PFSK-1 (cell line): ENCODE measurements around the gene TEX52.
A peak's percentile ranks its signal among the peaks of the same experiment; 100 is the strongest.

Source experiments
- FOXP2 ChIP-seq: optimal IDR thresholded peaks from 2 replicates; pipeline ENCODE3; 2011; ENCODE audit warnings: borderline replicate concordance, control low read depth, inconsistent platforms; ENCODE audit not compliant: insufficient read depth; ENCODE audit errors: extremely low read length, extremely low read depth
- POLR2AphosphoS5 ChIP-seq: IDR thresholded peaks from 2 replicates; pipeline ENCODE4 v1.6.1; 2012; ENCODE audit warnings: low read depth, mild to moderate bottlenecking, control low read depth, low read length, moderate library complexity
- SIN3A ChIP-seq: IDR thresholded peaks from 2 replicates; pipeline ENCODE4 v1.6.1; 2012; ENCODE audit warnings: mild to moderate bottlenecking, low read length, moderate library complexity, borderline replicate concordance; ENCODE audit not compliant: insufficient read depth
- TAF1 ChIP-seq: IDR thresholded peaks from 2 replicates; pipeline ENCODE4 v1.6.1; 2012; ENCODE audit warnings: low read length, control low read depth, borderline replicate concordance; ENCODE audit not compliant: insufficient read depth
- TF ChIP-seq, protein P1 (sequence below), 2 experiments: IDR thresholded peaks; 2 replicates each; pipeline versions ENCODE4 v1.6.1 to v1.8.0; 2011 to 2012; ENCODE audit warnings: low read depth in 2 of 2, low read length in 2 of 2, control low read depth in 1 of 2, inconsistent platforms in 1 of 2, mild to moderate bottlenecking in 1 of 2, moderate library complexity in 1 of 2; ENCODE audit not compliant: insufficient read depth in 1 of 2

TEX52 gene

DNA sequence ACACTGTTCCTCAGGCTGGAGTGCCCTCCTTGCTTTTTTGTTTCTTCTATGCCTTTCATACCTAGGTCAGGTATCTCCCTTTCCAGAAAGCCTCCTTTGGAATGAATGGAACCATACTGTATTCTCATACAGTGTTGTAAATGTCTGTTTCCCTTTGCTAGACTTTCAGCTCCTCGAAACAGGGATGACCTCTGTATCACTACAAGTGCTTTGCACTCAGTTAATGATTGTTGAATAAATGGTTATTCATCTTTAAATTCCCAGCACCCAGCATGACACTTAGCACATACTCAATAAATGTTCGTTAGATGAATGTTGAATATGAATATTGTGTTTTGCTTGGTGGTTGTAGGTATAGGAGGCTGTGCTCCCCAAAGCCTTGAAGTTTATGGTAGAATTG lies 28.0 kb upstream of the TEX52 start:
- TF ChIP-seq POLR2AphosphoS5 = no peak
- TF ChIP-seq, protein P1, sequence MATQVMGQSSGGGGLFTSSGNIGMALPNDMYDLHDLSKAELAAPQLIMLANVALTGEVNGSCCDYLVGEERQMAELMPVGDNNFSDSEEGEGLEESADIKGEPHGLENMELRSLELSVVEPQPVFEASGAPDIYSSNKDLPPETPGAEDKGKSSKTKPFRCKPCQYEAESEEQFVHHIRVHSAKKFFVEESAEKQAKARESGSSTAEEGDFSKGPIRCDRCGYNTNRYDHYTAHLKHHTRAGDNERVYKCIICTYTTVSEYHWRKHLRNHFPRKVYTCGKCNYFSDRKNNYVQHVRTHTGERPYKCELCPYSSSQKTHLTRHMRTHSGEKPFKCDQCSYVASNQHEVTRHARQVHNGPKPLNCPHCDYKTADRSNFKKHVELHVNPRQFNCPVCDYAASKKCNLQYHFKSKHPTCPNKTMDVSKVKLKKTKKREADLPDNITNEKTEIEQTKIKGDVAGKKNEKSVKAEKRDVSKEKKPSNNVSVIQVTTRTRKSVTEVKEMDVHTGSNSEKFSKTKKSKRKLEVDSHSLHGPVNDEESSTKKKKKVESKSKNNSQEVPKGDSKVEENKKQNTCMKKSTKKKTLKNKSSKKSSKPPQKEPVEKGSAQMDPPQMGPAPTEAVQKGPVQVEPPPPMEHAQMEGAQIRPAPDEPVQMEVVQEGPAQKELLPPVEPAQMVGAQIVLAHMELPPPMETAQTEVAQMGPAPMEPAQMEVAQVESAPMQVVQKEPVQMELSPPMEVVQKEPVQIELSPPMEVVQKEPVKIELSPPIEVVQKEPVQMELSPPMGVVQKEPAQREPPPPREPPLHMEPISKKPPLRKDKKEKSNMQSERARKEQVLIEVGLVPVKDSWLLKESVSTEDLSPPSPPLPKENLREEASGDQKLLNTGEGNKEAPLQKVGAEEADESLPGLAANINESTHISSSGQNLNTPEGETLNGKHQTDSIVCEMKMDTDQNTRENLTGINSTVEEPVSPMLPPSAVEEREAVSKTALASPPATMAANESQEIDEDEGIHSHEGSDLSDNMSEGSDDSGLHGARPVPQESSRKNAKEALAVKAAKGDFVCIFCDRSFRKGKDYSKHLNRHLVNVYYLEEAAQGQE (IDR thresholded peaks at IDR 0.05; ENCODE audit: insufficient read depth in 1 of 2, low read depth in 2 of 2, low read length in 2 of 2) = no peak
- TF ChIP-seq FOXP2 = no peak
- TF ChIP-seq SIN3A = no peak
- no peak for TF ChIP-seq TAF1

DNA sequence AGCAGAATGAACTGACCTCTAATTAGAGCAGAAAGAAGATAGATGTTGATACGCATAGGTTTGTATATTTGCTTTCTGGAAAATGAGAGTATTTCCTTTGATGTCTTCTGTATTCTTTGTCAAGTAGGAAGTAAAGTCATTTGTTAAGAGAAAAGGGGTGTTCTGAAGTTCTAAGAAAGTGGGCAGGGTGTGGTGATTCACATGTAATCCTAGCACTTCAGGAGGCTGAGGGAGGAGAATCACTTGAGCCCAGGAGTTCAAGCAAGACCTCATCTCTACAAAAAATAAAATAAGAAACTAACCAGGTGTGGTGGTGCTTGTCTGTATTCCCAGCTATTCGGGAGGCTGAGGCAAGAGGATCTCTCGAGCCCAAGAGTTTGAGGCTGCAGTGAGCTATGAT lies 23.0 kb upstream of the TEX52 start:
- no peak for TF ChIP-seq TAF1
- no peak for TF ChIP-seq SIN3A
- no peak for TF ChIP-seq POLR2AphosphoS5
- no peak for TF ChIP-seq FOXP2
- TF ChIP-seq, protein P1 (IDR thresholded peaks at IDR 0.05; ENCODE audit: insufficient read depth in 1 of 2, low read depth in 2 of 2, low read length in 2 of 2) = no peak

DNA sequence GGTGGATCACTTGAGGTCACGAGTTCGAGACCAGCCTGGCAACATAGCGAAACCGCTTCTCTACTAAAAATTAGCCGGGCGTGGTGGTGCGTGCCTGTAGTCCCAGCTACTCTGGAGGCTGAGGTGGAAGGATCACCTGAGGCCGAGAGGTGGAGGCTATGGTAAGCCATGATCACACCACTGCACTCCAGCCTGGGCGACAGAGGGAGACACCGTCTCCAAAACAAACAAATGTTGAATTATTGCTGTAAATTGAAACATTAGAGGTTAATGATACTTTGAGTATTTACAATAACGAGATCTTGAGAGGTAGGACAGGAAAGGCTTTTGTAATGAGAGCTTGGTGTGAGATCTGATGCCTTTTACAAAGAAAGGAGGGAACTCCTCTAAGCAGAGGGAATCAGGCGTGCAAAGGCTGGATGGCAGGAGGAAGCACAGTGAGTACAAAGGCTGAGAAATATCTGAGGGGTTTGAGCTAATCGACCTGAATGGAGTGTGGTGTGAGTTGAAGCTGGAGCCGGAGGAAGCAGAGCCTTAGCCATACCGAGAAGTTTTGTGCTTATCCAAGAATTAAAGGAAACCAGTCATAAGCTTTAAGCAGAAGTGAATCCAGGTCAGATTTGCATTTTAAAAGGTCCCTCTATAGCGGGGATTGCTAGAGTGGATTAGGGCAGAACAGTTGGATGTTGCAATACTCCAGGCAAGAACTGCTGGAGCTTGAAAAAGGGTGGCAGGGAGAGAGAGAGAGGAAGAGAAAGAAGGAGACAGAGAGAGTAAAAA lies 21.3 kb upstream of the TEX52 start:
- no peak for TF ChIP-seq TAF1

DNA sequence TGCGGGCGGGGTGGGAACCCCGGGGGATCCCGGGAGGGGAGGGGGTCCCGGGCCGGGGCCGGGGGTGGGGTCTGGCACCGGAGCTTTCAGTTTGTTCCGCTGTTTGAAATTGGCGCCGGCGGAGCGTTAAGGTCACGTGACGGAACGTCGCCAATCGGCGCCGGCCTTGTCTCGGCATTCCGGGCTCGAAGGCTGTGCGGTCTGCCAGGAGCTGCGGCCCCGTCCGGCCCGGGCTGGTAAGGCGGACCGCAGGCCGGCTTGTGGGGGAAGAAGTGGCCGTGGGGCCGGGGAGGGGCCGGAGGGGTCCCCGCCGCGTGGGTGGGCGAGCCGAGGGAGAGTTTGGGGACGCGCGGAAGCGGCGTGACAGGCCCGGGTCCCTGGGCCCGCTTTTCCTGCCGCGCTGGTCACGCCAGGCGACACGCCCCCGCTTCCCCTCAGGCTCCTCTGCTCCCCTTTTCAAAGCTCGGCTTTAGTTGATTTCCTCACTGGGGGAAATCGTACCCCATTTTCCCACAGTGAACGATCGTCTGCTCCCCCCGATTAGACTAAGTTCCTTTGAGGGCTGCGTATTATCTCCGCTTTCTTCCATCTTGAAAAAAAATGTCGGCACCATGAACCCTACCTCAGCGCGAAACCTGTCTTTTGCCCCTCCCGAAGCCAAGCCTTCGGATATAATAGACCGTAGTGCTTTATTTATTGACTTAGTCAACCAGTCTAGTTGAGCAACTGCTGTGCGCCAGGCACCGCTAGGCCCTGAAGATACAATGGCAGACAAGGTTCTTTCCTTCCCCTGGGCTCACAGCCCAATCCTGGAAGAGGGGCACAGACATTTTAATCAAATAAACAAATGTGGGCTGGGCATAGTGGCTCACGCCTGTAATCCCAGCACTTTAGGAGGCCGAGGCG lies 20.5 kb upstream of the TEX52 start, which contains the start of the genes FOXM1 and RHNO1:
Gene FOXM1 (minus strand): TSS at position 128 of the 906 bp plus-strand sequence. CDS start 2,696 bp downstream, outside the sequence.
Gene RHNO1 (plus strand): TSS at position 177 of the 906 bp plus-strand sequence. CDS start 8,144 bp downstream, outside the sequence.
- TF ChIP-seq TAF1 (peak; percentile 65; the same call in 1 of the 2 replicates), POLR2AphosphoS5 (peak; percentile 61), SIN3A (peak; percentile 91; the same call in 1 of the 2 replicates), FOXP2 (no peak)
- TF ChIP-seq, protein P1 (IDR thresholded peaks at IDR 0.05; ENCODE audit: insufficient read depth in 1 of 2, low read depth in 2 of 2, low read length in 2 of 2) = no peak

DNA sequence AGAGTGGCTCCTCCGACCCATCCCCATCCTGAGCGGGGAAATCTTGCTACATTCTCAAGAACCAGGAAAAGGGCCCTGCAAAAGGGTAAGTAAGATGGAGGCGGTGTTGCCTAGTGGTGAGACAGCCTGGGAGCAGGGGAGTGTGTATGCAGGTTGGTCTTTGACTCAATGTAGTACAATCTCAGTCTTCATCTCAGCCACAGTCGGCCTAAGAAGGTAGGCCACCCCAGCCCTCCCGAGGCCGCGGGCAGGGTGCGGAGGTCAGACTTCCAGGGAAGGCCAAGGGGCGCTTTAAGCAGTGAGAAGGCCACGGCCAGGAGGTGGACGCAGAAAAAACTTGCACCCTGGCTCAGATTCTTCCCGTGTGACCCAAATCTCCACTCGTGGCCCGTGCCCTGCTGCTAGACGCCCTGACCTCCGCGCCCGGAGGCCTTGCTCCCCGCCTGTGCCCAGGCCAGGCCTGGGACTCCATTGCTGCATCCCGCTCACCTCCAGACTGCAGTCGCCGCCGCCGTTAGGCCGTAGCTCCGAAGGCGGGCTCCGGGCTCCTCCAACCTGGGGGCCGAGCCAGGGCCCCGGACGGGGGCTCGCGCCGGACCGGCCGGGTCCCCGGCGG lies 19.7 kb upstream of the TEX52 start:
- no peak for TF ChIP-seq SIN3A
- TF ChIP-seq, protein P1 (IDR thresholded peaks at IDR 0.05; ENCODE audit: insufficient read depth in 1 of 2, low read depth in 2 of 2, low read length in 2 of 2) = no peak
- TF ChIP-seq TAF1 = no peak
- TF ChIP-seq FOXP2 = no peak
- TF ChIP-seq POLR2AphosphoS5 = no peak; the same call in 1 of the 2 replicates
